Activated naive CD8-positive, alpha-beta T cell (primary cell): ENCODE data around the gene CTNNB1.

ENCODE experiments used
- H3K27ac Mint-ChIP-seq: one replicate; pipeline ENCODE4 v1.8.0; 2021; ENCODE audit warnings: mixed read lengths
- H3K27me3 Mint-ChIP-seq: one replicate; pipeline ENCODE4 v1.8.0; 2021; ENCODE audit warnings: mixed read lengths
- H3K36me3 Mint-ChIP-seq: one replicate; pipeline ENCODE4 v1.8.0; 2021; ENCODE audit warnings: mixed read lengths
- H3K4me1 Mint-ChIP-seq: one replicate; pipeline ENCODE4 v1.8.0; 2021; ENCODE audit warnings: low read depth, mixed read lengths
- H3K4me3 Mint-ChIP-seq: one replicate; pipeline ENCODE4 v1.8.0; 2021; ENCODE audit warnings: mild to moderate bottlenecking, mixed read lengths
- H3K9me3 Mint-ChIP-seq: one replicate; pipeline ENCODE4 v1.8.0; 2021; ENCODE audit warnings: low read depth, mixed read lengths

The CTNNB1 gene

GRCh38 chr3:41247055-41248004, 48.0 kb downstream of the CTNNB1 start:
- H3K27ac Mint-ChIP-seq = no peak overlapping the region
- H3K36me3 Mint-ChIP-seq = no peaks in the 10 kb centered on the region
- no peaks in the 10 kb centered on the region for H3K27me3 Mint-ChIP-seq
- H3K4me1 Mint-ChIP-seq = no peaks in the 10 kb centered on the region
- no peak overlapping the region for H3K4me3 Mint-ChIP-seq
- no peaks in the 10 kb centered on the region for H3K9me3 Mint-ChIP-seq

- no peaks in the 10 kb centered on the region for H3K4me1 Mint-ChIP-seq
- H3K4me3 Mint-ChIP-seq = no peak overlapping the region
- H3K36me3 Mint-ChIP-seq = peaks cover 1% of the 10 kb centered on the region
- no peaks in the 10 kb centered on the region for H3K27me3 Mint-ChIP-seq
- no peaks in the 10 kb centered on the region for H3K9me3 Mint-ChIP-seq
- H3K27ac Mint-ChIP-seq = no peak overlapping the region
Observed at GRCh38 chr3:41248525-41248924, 49.2 kb downstream of the CTNNB1 start.

- Mint-ChIP-seq H3K9me3 (no peaks in the 10 kb centered on the region), H3K4me1 (no peaks in the 10 kb centered on the region), H3K4me3 (no peak overlapping the region), H3K27me3 (no peaks in the 10 kb centered on the region), H3K27ac (peak overlapping the region; percentile 54), H3K36me3 (peaks cover 7% of the 10 kb centered on the region)
Observed at GRCh38 chr3:41249318-41249717, 50.0 kb downstream of the CTNNB1 start.

- H3K4me3 Mint-ChIP-seq = no peak overlapping the region
- H3K36me3 Mint-ChIP-seq = peaks cover 7% of the 10 kb centered on the region
- no peaks in the 10 kb centered on the region for H3K9me3 Mint-ChIP-seq
- no peak overlapping the region for H3K27ac Mint-ChIP-seq
- H3K4me1 Mint-ChIP-seq = no peaks in the 10 kb centered on the region
- no peaks in the 10 kb centered on the region for H3K27me3 Mint-ChIP-seq
Observed at GRCh38 chr3:41250825-41251224, 51.5 kb downstream of the CTNNB1 start.

GRCh38 chr3:41251593-41251992, 52.3 kb downstream of the CTNNB1 start:
- Mint-ChIP-seq H3K4me1 (no peaks in the 10 kb centered on the region), H3K9me3 (no peaks in the 10 kb centered on the region), H3K27ac (no peak overlapping the region), H3K4me3 (no peak overlapping the region), H3K36me3 (peaks cover 7% of the 10 kb centered on the region), H3K27me3 (no peaks in the 10 kb centered on the region)

GRCh38 chr3:41258239-41258800, 59.0 kb downstream of the CTNNB1 start:
- Mint-ChIP-seq H3K36me3 (peaks cover 11% of the 10 kb centered on the region), H3K27ac (no peak overlapping the region), H3K4me3 (no peak overlapping the region), H3K9me3 (no peaks in the 10 kb centered on the region), H3K27me3 (no peaks in the 10 kb centered on the region), H3K4me1 (no peaks in the 10 kb centered on the region)

GRCh38 chr3:41259449-41260062, 60.3 kb downstream of the CTNNB1 start:
- Mint-ChIP-seq H3K27ac (no peak overlapping the region), H3K27me3 (no peaks in the 10 kb centered on the region), H3K9me3 (no peaks in the 10 kb centered on the region), H3K4me3 (no peak overlapping the region), H3K36me3 (peaks cover 4% of the 10 kb centered on the region), H3K4me1 (no peaks in the 10 kb centered on the region)

- Mint-ChIP-seq H3K4me1 (no peaks in the 10 kb centered on the region), H3K36me3 (peaks cover 4% of the 10 kb centered on the region), H3K27me3 (no peaks in the 10 kb centered on the region), H3K9me3 (no peaks in the 10 kb centered on the region), H3K27ac (peak overlapping the region; percentile 3), H3K4me3 (no peak overlapping the region)
Observed at GRCh38 chr3:41260063-41260450, 60.8 kb downstream of the CTNNB1 start.

GRCh38 chr3:41265011-41265545, 65.8 kb downstream of the CTNNB1 start:
- Mint-ChIP-seq H3K4me1 (no peaks in the 10 kb centered on the region), H3K27me3 (no peaks in the 10 kb centered on the region), H3K4me3 (no peak overlapping the region), H3K36me3 (peaks cover 8% of the 10 kb centered on the region), H3K27ac (no peak overlapping the region), H3K9me3 (peaks cover 6% of the 10 kb centered on the region)

GRCh38 chr3:41265823-41266273, 66.5 kb downstream of the CTNNB1 start:
- Mint-ChIP-seq H3K27me3 (no peaks in the 10 kb centered on the region), H3K4me3 (no peak overlapping the region), H3K27ac (no peak overlapping the region), H3K9me3 (peaks cover 6% of the 10 kb centered on the region), H3K4me1 (no peaks in the 10 kb centered on the region), H3K36me3 (peaks cover 6% of the 10 kb centered on the region)

- no peak overlapping the region for H3K4me3 Mint-ChIP-seq
- no peak overlapping the region for H3K27ac Mint-ChIP-seq
- H3K9me3 Mint-ChIP-seq = peaks cover 6% of the 10 kb centered on the region
- H3K4me1 Mint-ChIP-seq = no peaks in the 10 kb centered on the region
- H3K36me3 Mint-ChIP-seq = peaks cover 10% of the 10 kb centered on the region
- H3K27me3 Mint-ChIP-seq = no peaks in the 10 kb centered on the region
Observed at GRCh38 chr3:41267975-41268640, 68.8 kb downstream of the CTNNB1 start.

- H3K4me3 Mint-ChIP-seq = no peak overlapping the region
- no peak overlapping the region for H3K27ac Mint-ChIP-seq
- H3K4me1 Mint-ChIP-seq = no peaks in the 10 kb centered on the region
- peaks cover 26% of the 10 kb centered on the region for H3K36me3 Mint-ChIP-seq
- H3K27me3 Mint-ChIP-seq = no peaks in the 10 kb centered on the region
- peaks cover 9% of the 10 kb centered on the region for H3K9me3 Mint-ChIP-seq
Observed at GRCh38 chr3:41272667-41273066, 73.4 kb downstream of the CTNNB1 start.

- H3K4me1 Mint-ChIP-seq = no peaks in the 10 kb centered on the region
- H3K27me3 Mint-ChIP-seq = no peaks in the 10 kb centered on the region
- H3K27ac Mint-ChIP-seq = no peak overlapping the region
- peaks cover 14% of the 10 kb centered on the region for H3K9me3 Mint-ChIP-seq
- H3K4me3 Mint-ChIP-seq = no peak overlapping the region
- H3K36me3 Mint-ChIP-seq = peaks cover 30% of the 10 kb centered on the region
Observed at GRCh38 chr3:41274944-41275668, 75.8 kb downstream of the CTNNB1 start.

GRCh38 chr3:41276191-41276590, 76.9 kb downstream of the CTNNB1 start:
- no peak overlapping the region for H3K27ac Mint-ChIP-seq
- peaks cover 14% of the 10 kb centered on the region for H3K9me3 Mint-ChIP-seq
- H3K4me1 Mint-ChIP-seq = no peaks in the 10 kb centered on the region
- H3K36me3 Mint-ChIP-seq = peaks cover 27% of the 10 kb centered on the region
- no peaks in the 10 kb centered on the region for H3K27me3 Mint-ChIP-seq
- H3K4me3 Mint-ChIP-seq = no peak overlapping the region
